ENCODE measurements around the gene TULP1.

TULP1 gene

GRCh38 chr6:35465646-35466045 is 47.0 kb downstream of the TULP1 start:
- DNase-seq (ENCODE audit: low read depth, low spot score): no peak

- no peak for DNase-seq (ENCODE audit: low read depth, low spot score)
These were observed 49.4 kb downstream of the TULP1 start for GRCh38 chr6:35463292-35463691.

- DNase-seq (ENCODE audit: low read depth, low spot score): no peak
These were observed 51.4 kb downstream of the TULP1 start for GRCh38 chr6:35461270-35461669.

GRCh38 chr6:35457907-35458306 is 54.8 kb downstream of the TULP1 start:
- no peak for DNase-seq (ENCODE audit: low read depth, low spot score)

GRCh38 chr6:35454391-35455110 is 58.1 kb downstream of the TULP1 start:
- DNase-seq (ENCODE audit: low read depth, low spot score): no peak

- no peak for DNase-seq (ENCODE audit: low read depth, low spot score)
These were observed 59.5 kb downstream of the TULP1 start for GRCh38 chr6:35453236-35453635.

GRCh38 chr6:35452183-35453090 is 60.3 kb downstream of the TULP1 start, which contains the start of gene FANCE:
FANCE (plus strand) TSS chr6:35452338; CDS start chr6:35452546, 208 bp downstream.
- no peak for DNase-seq (ENCODE audit: low read depth, low spot score)

GRCh38 chr6:35451354-35452182 is 61.1 kb downstream of the TULP1 start:
- DNase-seq (ENCODE audit: low read depth, low spot score): no peak

DNA sequence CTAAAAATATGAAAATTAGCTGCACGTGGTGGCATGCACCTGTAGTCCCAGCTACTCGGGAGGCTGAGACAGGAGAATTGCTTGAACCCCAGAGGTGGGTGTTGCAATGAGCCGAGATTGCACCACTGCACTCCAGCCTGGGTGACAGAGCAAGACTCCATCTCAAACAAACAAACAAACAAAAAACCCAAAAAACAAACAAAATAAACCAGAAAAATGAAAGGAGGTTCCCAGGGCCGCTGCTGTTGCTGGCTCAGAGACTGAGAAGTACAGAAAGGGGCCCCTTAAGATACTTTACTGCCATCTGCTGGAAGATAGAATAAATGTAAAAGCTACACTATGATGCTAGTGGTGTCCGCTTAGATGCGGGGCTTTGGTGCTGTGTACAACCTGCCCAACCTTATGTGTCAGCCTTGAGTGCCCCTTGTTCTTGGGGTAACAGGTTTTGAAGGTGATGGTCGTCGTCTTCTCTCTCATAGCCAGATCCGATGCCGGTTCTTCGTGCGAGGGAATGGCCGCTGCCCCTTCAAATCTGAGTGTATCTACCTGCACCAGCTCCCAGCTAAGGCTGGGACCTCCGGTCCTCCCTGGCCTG is 63.3 kb downstream of the TULP1 start:
- DNase-seq (ENCODE audit: low read depth, low spot score): no peak

GRCh38 chr6:35448191-35448590 is 64.5 kb downstream of the TULP1 start:
- no peak for DNase-seq (ENCODE audit: low read depth, low spot score)
